BE2C (cell line): Measurements from ENCODE around the gene ITGB6.
"Not testable (repeated sequence)": the region's sequence is repeated elsewhere in the genome, so short reads cannot be mapped to it uniquely, and the experiment has no call there.

Experiments
- DNase-seq: peaks from one replicate; pipeline ENCODE4 v3.0.0-alpha.2; 2020
- H3K27me3 ChIP-seq: fragments of 250-450 bp; sonication (Bioruptor Pico); 2 replicates; pipeline ENCODE4 v1.5.1; 2020; ENCODE audit warnings: mild to moderate bottlenecking
- H3K36me3 ChIP-seq: fragments of 250-450 bp; sonication (Bioruptor Pico); 2 replicates; pipeline ENCODE4 v1.5.1; 2020; ENCODE audit warnings: mild to moderate bottlenecking
- H3K4me1 ChIP-seq: fragments of 250-450 bp; sonication (Bioruptor Pico); 2 replicates; pipeline ENCODE4 v1.5.1; 2020
- H3K4me3 ChIP-seq: 2 replicates; pipeline ENCODE4 v1.5.1; 2011; ENCODE audit warnings: low read depth, low read length
- H3K9me3 ChIP-seq: fragments of 250-450 bp; sonication (Bioruptor Pico); 2 replicates; pipeline ENCODE4 v1.5.1; 2020
- CTCF ChIP-seq: IDR thresholded peaks from 2 replicates; pipeline ENCODE4 v1.5.1; 2012; ENCODE audit warnings: mild to moderate bottlenecking, low read depth, low read length

ITGB6 gene

GRCh38 chr2:160126315-160126714 lies 73.8 kb downstream of the ITGB6 start:
- TF ChIP-seq CTCF: no peak
- no peak for DNase-seq

GRCh38 chr2:160125828-160126227 lies 74.2 kb downstream of the ITGB6 start:
- Histone ChIP-seq H3K9me3 (no peaks in the 10 kb centered on the region), H3K4me1 (no peaks in the 10 kb centered on the region), H3K36me3 (no peaks in the 10 kb centered on the region), H3K27me3 (no peaks in the 10 kb centered on the region), H3K4me3 (no peak overlapping the region)
- no peak for TF ChIP-seq CTCF
- peak; percentile 38 for DNase-seq

More at GRCh38 chr2:160126315-160126714, 73.8 kb downstream of the ITGB6 start:
- Histone ChIP-seq H3K9me3 (no peaks in the 10 kb centered on the region), H3K4me3 (no peak overlapping the region), H3K4me1 (no peaks in the 10 kb centered on the region), H3K27me3 (no peaks in the 10 kb centered on the region), H3K36me3 (no peaks in the 10 kb centered on the region)

- no peaks in the 10 kb centered on the region for H3K36me3 ChIP-seq
- H3K27me3 ChIP-seq: no peaks in the 10 kb centered on the region
- TF ChIP-seq CTCF: no peak
- no peaks in the 10 kb centered on the region for H3K9me3 ChIP-seq
- no peaks in the 10 kb centered on the region for H3K4me1 ChIP-seq
- no peak for DNase-seq
- no peak overlapping the region for H3K4me3 ChIP-seq
These were observed 74.7 kb downstream of the ITGB6 start for GRCh38 chr2:160125366-160125765.

- Histone ChIP-seq H3K4me1 (no peaks in the 10 kb centered on the region), H3K4me3 (no peak overlapping the region), H3K27me3 (no peaks in the 10 kb centered on the region), H3K36me3 (no peaks in the 10 kb centered on the region), H3K9me3 (no peaks in the 10 kb centered on the region)
- TF ChIP-seq CTCF: no peak
- no peak for DNase-seq
These were observed 75.5 kb downstream of the ITGB6 start for GRCh38 chr2:160124571-160124970.

DNA sequence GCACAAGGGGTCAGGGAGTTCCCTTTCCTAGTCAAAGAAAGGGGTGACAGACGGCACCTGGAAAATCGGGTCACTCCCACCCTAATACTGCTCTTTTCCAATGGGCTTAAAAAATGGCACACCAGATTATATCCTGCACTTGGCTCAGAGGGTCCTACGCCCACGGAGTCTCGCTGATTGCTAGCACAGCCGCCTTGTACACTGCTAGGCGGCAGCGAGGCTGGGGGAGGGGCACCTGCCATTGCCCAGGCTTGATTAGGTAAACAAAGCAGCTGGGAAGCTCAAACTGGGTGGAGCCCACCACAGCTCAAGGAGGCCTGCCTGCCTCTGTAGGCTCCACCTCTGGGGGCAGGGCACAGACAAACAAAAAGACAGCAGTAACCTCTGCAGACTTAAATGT lies 85.4 kb downstream of the ITGB6 start:
- H3K4me3 ChIP-seq, H3K9me3 ChIP-seq, H3K27me3 ChIP-seq, DNase-seq, H3K4me1 ChIP-seq, H3K36me3 ChIP-seq: not testable (repeated sequence)

DNA sequence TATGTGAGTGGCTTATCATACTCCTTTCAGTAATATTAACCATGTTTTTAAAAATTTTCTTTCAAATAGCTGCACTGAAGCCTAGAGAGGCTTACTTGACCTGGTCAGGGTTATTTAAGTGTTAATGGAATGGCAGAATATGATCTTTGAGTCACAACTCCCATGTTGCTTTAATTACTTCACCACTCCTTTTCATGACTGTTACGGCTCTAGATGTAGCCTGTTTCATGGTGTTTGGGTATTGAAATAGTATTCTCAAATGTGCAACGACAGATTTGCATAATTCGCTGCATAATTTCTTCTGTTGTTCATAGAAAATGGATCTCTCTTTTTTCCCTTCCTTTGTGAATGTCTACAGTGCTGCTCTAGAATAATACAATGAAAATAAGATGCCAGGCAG lies 86.1 kb downstream of the ITGB6 start:
- no peak for TF ChIP-seq CTCF
- no peak for DNase-seq
- Histone ChIP-seq H3K9me3 (no peaks in the 10 kb centered on the region), H3K4me1 (no peaks in the 10 kb centered on the region), H3K4me3 (no peak overlapping the region), H3K27me3 (no peaks in the 10 kb centered on the region), H3K36me3 (no peaks in the 10 kb centered on the region)
